WTC11 (cell line): ENCODE data around the gene DGKK.

Source experiments
- CBFB ChIP-seq: sonication (generic); formaldehyde crosslinking; IDR thresholded peaks from 2 replicates; pipeline ENCODE4 v1.8.1; 2022; ENCODE audit warnings: mild to moderate bottlenecking, low read depth, missing genetic modification reagents
- CREB1 ChIP-seq: sonication (generic); formaldehyde crosslinking; IDR thresholded peaks from 2 replicates; pipeline ENCODE4 v1.8.0; 2023; ENCODE audit warnings: mild to moderate bottlenecking, missing genetic modification reagents
- ELF4 ChIP-seq: sonication (generic); formaldehyde crosslinking; IDR thresholded peaks from 2 replicates; pipeline ENCODE4 v1.8.1; 2022; ENCODE audit warnings: low read depth, mild to moderate bottlenecking, moderate library complexity, missing genetic modification reagents
- KAT7 ChIP-seq: sonication (generic); formaldehyde crosslinking; IDR thresholded peaks from 2 replicates; pipeline ENCODE4 v1.8.1; 2023; ENCODE audit warnings: missing genetic modification reagents, mild to moderate bottlenecking, borderline replicate concordance
- TEAD1 ChIP-seq: sonication (generic); formaldehyde crosslinking; IDR thresholded peaks from 2 replicates; pipeline ENCODE4 v1.8.0; 2022; ENCODE audit warnings: mild to moderate bottlenecking, missing genetic modification reagents
- TEAD4 ChIP-seq: sonication (generic); formaldehyde crosslinking; IDR thresholded peaks from 2 replicates; pipeline ENCODE4 v1.8.0; 2022; ENCODE audit warnings: mild to moderate bottlenecking, missing genetic modification reagents
- TF ChIP-seq, protein P1 (sequence below): fragments of 200-600 bp; IDR thresholded peaks from 2 replicates; pipeline ENCODE4 v1.8.0; 2022; ENCODE audit warnings: antibody characterized with exemption
- TF ChIP-seq, protein P2 (sequence below): sonication (generic); formaldehyde crosslinking; IDR thresholded peaks from 2 replicates; pipeline ENCODE4 v1.8.1; 2022; ENCODE audit warnings: low read depth, missing genetic modification reagents, borderline replicate concordance

DNA sequence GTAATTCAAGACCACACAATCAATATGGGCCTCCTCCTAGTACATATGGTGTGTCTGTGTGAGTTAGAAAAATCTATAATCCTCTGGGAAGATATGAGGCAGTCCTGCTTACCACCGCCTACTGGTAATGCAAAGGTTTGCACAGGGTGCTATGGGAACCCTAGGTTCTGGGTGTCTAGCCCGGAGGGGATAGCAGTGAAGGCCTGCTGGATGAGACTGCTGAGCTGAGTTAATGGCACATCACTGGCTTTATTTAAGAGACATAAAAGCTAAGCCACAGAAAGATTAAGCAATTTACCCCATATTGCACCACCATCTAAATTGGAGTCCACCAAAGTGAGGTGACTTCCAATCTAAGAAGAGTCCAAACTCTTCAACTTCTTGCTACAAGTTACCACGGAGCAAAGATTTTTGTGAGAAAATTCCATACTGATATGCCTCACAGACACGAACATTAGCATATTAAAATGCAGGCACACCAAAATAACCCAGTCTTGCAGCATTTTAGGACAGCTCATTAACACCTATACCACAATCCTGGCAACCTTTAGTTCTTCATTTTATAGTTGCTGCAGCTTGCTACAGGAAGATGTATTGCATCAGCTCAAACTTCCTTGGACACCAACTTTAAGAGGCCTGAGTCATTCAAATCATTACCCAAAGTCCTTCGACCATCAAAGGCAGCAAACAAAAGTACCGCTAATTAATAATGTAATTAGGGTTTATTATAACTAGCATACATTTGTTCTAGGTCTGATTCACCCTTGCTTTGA, 13.7 kb downstream of the DGKK start:
- TF ChIP-seq, protein P1, sequence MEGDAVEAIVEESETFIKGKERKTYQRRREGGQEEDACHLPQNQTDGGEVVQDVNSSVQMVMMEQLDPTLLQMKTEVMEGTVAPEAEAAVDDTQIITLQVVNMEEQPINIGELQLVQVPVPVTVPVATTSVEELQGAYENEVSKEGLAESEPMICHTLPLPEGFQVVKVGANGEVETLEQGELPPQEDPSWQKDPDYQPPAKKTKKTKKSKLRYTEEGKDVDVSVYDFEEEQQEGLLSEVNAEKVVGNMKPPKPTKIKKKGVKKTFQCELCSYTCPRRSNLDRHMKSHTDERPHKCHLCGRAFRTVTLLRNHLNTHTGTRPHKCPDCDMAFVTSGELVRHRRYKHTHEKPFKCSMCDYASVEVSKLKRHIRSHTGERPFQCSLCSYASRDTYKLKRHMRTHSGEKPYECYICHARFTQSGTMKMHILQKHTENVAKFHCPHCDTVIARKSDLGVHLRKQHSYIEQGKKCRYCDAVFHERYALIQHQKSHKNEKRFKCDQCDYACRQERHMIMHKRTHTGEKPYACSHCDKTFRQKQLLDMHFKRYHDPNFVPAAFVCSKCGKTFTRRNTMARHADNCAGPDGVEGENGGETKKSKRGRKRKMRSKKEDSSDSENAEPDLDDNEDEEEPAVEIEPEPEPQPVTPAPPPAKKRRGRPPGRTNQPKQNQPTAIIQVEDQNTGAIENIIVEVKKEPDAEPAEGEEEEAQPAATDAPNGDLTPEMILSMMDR: no peak
- TF ChIP-seq TEAD1 (no peak), KAT7 (CRISPR knock-in tag) (no peak), CBFB (no peak), TEAD4 (CRISPR knock-in tag) (no peak), CREB1 (CRISPR knock-in tag) (no peak), ELF4 (CRISPR knock-in tag) (no peak)
- TF ChIP-seq, protein P2, sequence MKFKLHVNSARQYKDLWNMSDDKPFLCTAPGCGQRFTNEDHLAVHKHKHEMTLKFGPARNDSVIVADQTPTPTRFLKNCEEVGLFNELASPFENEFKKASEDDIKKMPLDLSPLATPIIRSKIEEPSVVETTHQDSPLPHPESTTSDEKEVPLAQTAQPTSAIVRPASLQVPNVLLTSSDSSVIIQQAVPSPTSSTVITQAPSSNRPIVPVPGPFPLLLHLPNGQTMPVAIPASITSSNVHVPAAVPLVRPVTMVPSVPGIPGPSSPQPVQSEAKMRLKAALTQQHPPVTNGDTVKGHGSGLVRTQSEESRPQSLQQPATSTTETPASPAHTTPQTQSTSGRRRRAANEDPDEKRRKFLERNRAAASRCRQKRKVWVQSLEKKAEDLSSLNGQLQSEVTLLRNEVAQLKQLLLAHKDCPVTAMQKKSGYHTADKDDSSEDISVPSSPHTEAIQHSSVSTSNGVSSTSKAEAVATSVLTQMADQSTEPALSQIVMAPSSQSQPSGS (CRISPR knock-in tag): no peak
